ENCODE measurements around the gene IMMP2L. TPM values are rescaled to one million over a fixed set of nuclear protein-coding genes. Genes with fewer than 3 reads are reported as not detected.

The IMMP2L gene
- total RNA-seq, 1 donor from 2014 or later: 21.5 TPM

DNA sequence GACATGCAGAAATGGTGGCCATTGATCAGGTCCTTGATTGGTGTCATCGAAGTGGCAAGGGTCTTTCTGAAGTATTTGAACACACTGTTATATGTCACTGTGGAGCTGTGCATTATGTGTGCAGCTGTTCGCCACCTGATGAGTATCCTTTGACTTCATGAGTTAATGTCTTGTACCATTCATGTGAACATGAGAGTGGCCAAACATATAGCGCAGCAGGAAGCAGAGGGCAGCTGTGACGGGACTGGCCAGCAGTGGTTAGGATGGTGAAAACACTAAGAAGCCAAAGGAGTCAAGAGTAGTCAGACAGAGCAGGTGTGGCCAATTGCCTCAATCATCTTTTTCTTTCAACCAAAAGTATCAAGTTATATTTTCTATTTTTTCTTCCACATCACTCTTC lies 167.4 kb downstream of the IMMP2L start:
- Histone ChIP-seq H3K9ac (no peak overlapping the region), H3K27ac (no peak overlapping the region), H3F3A (ENCODE audit: low read depth) (peaks cover 8% of the 10 kb centered on the region), H3K9me3 (ENCODE audit: low read depth) (no peaks in the 10 kb centered on the region), H2AFZ (replicated peaks) (no peak overlapping the region), H3K4me3 (no peak overlapping the region), H3K36me3 (no peaks in the 10 kb centered on the region), H4K20me1 (ENCODE audit: low read depth) (no peaks in the 10 kb centered on the region), H3K4me2 (no peak overlapping the region), H3K4me1 (peaks cover 18% of the 10 kb centered on the region), H3K27me3 (no peaks in the 10 kb centered on the region), H3K79me2 (ENCODE audit: low read depth) (no peaks in the 10 kb centered on the region)
- no peaks in the 10 kb centered on the region for H3K27me3 Mint-ChIP-seq (ENCODE audit: insufficient read depth, low read depth)
- DNase-seq (ENCODE audit: low spot score): no peak
- no peak overlapping the region for H3K27ac Mint-ChIP-seq
- peaks cover under 1% of the 10 kb centered on the region for H3K36me3 Mint-ChIP-seq
- TF ChIP-seq, protein P1, sequence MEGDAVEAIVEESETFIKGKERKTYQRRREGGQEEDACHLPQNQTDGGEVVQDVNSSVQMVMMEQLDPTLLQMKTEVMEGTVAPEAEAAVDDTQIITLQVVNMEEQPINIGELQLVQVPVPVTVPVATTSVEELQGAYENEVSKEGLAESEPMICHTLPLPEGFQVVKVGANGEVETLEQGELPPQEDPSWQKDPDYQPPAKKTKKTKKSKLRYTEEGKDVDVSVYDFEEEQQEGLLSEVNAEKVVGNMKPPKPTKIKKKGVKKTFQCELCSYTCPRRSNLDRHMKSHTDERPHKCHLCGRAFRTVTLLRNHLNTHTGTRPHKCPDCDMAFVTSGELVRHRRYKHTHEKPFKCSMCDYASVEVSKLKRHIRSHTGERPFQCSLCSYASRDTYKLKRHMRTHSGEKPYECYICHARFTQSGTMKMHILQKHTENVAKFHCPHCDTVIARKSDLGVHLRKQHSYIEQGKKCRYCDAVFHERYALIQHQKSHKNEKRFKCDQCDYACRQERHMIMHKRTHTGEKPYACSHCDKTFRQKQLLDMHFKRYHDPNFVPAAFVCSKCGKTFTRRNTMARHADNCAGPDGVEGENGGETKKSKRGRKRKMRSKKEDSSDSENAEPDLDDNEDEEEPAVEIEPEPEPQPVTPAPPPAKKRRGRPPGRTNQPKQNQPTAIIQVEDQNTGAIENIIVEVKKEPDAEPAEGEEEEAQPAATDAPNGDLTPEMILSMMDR (IDR thresholded peaks at IDR 0.05): no peak
- TF ChIP-seq EZH2 (IDR thresholded peaks at IDR 0.05) (no peak), EZH2phosphoT487 (IDR thresholded peaks at IDR 0.05) (no peak)
- H3K4me1 Mint-ChIP-seq: peaks cover 17% of the 10 kb centered on the region
- H3K9me3 Mint-ChIP-seq: peaks cover 3% of the 10 kb centered on the region
- no peak overlapping the region for H3K4me3 Mint-ChIP-seq

GRCh38 chr7:111393011-111393754 lies 169.1 kb downstream of the IMMP2L start:
- H3K4me1 Mint-ChIP-seq: peaks cover 17% of the 10 kb centered on the region
- H3F3A ChIP-seq (ENCODE audit: low read depth): peaks cover 8% of the 10 kb centered on the region
- peak; percentile 52 for DNase-seq (ENCODE audit: low spot score)
- no peaks in the 10 kb centered on the region for H3K27me3 Mint-ChIP-seq (ENCODE audit: insufficient read depth, low read depth)
- no peaks in the 10 kb centered on the region for H3K36me3 ChIP-seq
- H2AFZ ChIP-seq (replicated peaks): no peak overlapping the region
- TF ChIP-seq EZH2 (IDR thresholded peaks at IDR 0.05) (no peak), EZH2phosphoT487 (IDR thresholded peaks at IDR 0.05) (no peak)
- TF ChIP-seq, protein P1 (IDR thresholded peaks at IDR 0.05): no peak
- H3K4me1 ChIP-seq: peaks cover 18% of the 10 kb centered on the region
- peak overlapping the region; percentile 45 for H3K4me2 ChIP-seq
- peak overlapping the region; percentile 52 for H3K27ac Mint-ChIP-seq
- H3K9me3 Mint-ChIP-seq: no peaks in the 10 kb centered on the region
- H3K9ac ChIP-seq: no peak overlapping the region
- H3K27ac ChIP-seq: peak overlapping the region; percentile 87
- no peak overlapping the region for H3K4me3 ChIP-seq
- H3K27me3 ChIP-seq: no peaks in the 10 kb centered on the region
- no peaks in the 10 kb centered on the region for H4K20me1 ChIP-seq (ENCODE audit: low read depth)
- H3K9me3 ChIP-seq (ENCODE audit: low read depth): no peaks in the 10 kb centered on the region
- no peak overlapping the region for H3K4me3 Mint-ChIP-seq
- no peaks in the 10 kb centered on the region for H3K36me3 Mint-ChIP-seq
- H3K79me2 ChIP-seq (ENCODE audit: low read depth): no peaks in the 10 kb centered on the region

DNA sequence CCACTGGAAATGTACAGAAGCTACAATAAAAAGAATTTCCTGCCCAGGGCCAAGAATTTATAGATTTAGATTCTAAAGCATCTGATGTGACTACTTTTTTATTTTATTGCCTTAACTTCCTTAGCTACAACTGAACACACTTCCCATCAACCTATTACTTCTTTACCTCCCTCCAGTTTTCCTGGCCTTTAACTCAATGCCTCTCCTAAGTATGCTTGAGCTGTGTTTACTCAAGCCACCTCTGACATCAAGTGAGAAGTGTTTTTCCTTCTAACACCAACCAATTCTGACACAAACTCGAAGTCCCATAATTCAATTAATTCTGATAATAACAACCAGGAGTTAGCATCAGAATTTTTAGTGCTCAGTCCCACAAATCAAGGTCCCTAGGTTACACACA lies 170.0 kb downstream of the IMMP2L start:
- Histone ChIP-seq H3K27me3 (no peaks in the 10 kb centered on the region), H3K27ac (peak overlapping the region; percentile 87), H3K9ac (no peak overlapping the region), H3K4me3 (no peak overlapping the region), H3K4me2 (no peak overlapping the region), H3K36me3 (no peaks in the 10 kb centered on the region), H3K79me2 (ENCODE audit: low read depth) (no peaks in the 10 kb centered on the region), H4K20me1 (ENCODE audit: low read depth) (no peaks in the 10 kb centered on the region), H2AFZ (replicated peaks) (no peak overlapping the region), H3K4me1 (peaks cover 18% of the 10 kb centered on the region), H3F3A (ENCODE audit: low read depth) (peaks cover 8% of the 10 kb centered on the region), H3K9me3 (ENCODE audit: low read depth) (no peaks in the 10 kb centered on the region)
- H3K27me3 Mint-ChIP-seq (ENCODE audit: insufficient read depth, low read depth): no peaks in the 10 kb centered on the region
- no peaks in the 10 kb centered on the region for H3K9me3 Mint-ChIP-seq
- no peaks in the 10 kb centered on the region for H3K36me3 Mint-ChIP-seq
- H3K27ac Mint-ChIP-seq: no peak overlapping the region
- peaks cover 17% of the 10 kb centered on the region for H3K4me1 Mint-ChIP-seq
- TF ChIP-seq EZH2phosphoT487 (IDR thresholded peaks at IDR 0.05): no peak
- TF ChIP-seq, protein P1 (IDR thresholded peaks at IDR 0.05): no peak
- TF ChIP-seq EZH2 (IDR thresholded peaks at IDR 0.05): no peak
- no peak overlapping the region for H3K4me3 Mint-ChIP-seq
- DNase-seq (ENCODE audit: low spot score): no peak
